NCI-H69 (cell line): Measurements from ENCODE around the gene CYP2C8.
"Not testable (repeated sequence)": the region's sequence is repeated elsewhere in the genome, so short reads cannot be mapped to it uniquely, and the experiment has no call there.

Experiments used
- DNase-seq: peaks from one replicate; lab custom pipeline; 2025; lab: John Stamatoyannopoulos, UW

Gene CYP2C8

DNA sequence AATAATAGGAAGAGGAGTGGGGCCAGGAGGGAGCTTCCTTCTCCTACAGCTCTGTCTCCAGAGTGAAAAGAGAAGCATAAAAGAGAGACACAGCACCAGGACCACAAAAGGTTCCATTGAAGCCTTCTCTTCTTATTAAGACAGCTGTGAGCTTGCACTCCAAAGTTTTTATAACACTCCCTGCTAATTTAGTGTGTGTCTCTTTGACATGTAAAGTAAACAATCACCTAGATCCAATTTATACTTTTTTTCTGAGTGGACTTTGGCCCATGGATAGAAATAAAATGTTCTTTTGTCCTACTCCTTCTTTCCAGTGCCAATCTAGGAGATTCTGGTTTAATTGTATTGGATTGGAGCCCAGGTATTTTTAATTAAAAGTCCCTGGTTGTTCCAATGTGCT lies at the start of gene CYP2C8:
TSS of gene CYP2C8 (minus strand) at position 212 of the 400 bp plus-strand sequence. CDS start at position 117, 95 bp downstream.
- DNase-seq = no peak

- DNase-seq = no peak
These were observed 47.6 kb upstream of the CYP2C8 start for GRCh38 chr10:95116869-95117269.

GRCh38 chr10:95110823-95111222 lies 41.5 kb upstream of the CYP2C8 start:
- not testable (repeated sequence) for DNase-seq

- no peak for DNase-seq
These were observed 28.5 kb upstream of the CYP2C8 start for GRCh38 chr10:95097805-95098204.

GRCh38 chr10:95096143-95096542 lies 26.8 kb upstream of the CYP2C8 start:
- no peak for DNase-seq

DNA sequence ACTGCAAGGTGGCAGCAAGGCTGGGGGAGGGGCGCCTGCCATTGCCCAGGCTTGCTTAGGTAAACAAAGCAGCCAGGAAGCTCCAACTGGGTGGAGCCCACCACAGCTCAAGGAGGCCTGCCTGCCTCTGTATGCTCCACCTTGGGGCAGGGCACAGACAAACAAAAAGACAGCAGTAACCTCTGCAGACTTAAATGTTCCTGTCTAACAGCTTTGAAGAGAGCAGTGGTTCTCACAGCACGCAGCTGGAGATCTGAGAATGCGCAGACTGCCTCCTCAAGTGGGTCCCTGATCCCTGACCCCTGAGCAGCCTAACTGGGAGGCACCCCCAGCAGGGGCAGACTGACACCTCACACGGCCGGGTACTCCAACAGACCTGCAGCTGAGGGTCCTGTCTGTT lies 10.3 kb upstream of the CYP2C8 start:
- DNase-seq = peak; percentile 14

DNA sequence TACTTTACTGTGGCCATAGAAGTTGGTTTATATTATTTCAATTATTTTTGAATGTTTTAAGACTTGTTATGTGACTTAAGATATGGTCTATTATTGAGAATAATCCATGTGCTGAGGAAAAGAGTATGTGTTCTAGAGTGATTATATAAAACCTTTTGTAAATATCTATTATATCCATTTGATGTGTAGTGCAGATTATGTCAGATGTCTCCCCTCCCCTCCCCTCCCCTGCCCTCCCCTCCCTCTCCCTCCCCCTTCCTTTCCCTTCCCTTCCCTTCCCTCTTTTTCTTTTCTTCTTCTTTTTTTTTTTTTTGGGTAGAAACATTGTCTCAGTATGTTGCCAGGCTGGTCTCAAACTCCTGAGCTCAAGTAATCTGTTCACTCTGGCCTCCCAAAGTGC lies 8.3 kb upstream of the CYP2C8 start:
- no peak for DNase-seq

GRCh38 chr10:95071107-95071660 lies 1.9 kb upstream of the CYP2C8 start:
- no peak for DNase-seq

DNA sequence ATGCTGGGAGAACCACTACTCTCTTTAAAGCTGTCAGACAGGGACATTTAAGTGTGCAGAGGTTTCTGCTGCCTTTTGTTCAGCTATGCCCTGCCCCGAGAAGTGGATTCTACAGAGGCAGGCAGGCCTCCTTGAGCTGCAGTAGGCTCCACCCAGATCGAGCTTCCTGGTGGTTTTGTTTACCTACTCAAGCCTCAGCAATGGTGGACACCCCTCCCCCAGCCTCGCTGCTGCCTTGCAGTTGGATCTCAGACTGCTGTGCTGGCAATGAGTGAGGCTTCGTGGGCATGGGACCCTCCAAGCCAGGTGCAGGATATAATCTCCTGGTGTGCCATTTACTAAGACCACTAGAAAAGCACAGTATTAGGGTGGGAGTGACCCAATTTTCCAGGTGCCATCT lies 5.2 kb downstream of the CYP2C8 start:
- DNase-seq = not testable (repeated sequence)

DNA sequence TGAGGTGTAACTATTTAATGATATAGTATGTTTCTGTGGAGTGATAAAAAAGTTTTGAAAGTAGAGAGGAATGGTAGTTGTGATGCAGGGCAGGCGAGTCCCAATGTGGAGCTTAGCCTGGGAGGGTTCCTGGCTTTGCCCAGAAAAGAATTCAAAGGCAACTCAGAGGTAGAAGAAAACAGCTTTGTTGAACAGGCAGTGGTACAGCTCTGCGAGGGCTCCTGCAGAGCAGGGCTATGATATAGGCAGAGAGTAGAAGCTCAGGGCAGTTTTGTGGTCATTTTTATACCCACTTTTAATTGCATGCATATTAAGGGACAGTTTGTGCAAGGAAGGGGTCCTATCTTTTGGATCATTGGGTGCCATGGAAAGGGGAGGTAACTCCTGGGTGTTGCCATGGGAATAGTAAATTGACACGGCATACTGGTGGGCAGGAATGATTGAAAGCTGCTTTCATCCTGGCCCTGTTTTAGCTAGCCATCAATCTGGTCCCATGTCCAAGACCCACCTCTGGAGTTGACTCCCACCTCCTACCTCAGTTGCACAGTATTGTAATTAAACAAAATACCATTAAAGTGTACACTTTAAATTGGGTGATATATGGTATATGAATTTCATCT lies 12.4 kb downstream of the CYP2C8 start:
- no peak for DNase-seq

DNA sequence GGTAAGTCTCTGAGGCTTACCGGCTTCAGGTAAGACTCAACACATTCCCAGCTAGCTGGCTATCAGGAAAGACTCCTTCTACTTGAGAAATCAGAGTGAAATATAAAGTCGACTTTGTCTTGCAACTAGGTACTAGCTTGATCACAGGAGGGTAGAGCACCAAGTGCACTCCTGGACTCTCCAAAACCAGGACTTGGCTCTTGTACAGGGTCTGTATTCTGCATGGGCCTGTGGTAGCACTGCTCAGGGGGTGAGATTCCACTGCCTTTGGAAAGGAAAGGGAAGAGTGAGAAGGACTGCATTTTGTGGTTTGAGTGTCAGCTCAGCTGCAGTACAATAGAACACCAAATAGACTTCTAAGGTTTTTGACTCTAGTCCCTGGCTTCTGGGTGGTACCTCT lies 19.4 kb downstream of the CYP2C8 start:
- DNase-seq = no peak

GRCh38 chr10:95048206-95048605 lies 21.1 kb downstream of the CYP2C8 start:
- no peak for DNase-seq

GRCh38 chr10:95039281-95039680 lies 30.0 kb downstream of the CYP2C8 start:
- DNase-seq = no peak

DNA sequence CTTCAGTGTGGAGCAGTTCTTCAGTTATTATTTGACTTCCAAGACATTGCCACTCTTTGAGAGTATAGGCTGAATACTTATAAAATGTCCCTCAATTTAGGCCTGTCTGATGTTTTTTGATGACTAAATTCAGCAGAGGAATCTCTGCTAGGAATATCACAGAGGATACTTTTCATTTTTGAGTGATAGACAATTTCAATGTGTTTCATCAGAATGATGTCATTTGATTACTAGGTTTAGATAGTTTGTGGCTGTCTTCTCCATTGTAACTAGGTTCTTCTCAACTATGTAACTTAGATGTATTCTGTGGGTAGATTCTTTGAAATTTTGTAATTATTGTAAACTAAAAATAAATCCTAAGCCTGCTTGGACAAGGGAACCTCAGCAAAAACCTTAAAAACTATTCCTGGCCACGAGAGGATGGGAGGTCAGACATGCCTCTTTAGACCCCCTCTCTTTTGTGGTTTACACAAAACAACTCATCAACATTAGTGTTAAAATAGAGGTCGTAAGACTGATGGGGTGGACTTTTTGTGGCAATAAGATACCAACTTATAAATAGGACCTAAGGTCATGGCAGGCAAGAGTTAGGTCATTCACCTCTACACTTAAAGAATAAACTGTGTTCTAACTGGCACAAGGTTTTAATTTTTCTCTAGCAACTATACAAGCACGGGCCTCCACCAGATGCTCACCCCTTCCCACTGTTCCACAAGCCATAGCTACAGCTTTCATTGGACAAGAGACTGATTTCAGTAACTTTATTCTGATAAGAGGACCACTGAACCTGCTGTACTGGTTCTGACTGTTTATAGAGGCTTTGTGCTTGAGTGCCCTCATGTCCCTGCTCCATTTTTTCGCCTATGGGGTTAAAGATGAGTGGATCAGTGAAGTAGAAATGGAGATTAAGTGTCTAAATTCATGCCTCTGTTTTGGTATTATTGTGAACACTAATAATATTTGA lies 33.7 kb downstream of the CYP2C8 start:
- no peak for DNase-seq

- no peak for DNase-seq
These were observed 34.9 kb downstream of the CYP2C8 start for GRCh38 chr10:95034401-95034800.

- DNase-seq = no peak
These were observed 37.6 kb downstream of the CYP2C8 start for GRCh38 chr10:95031656-95032055.

GRCh38 chr10:95026461-95026860 lies 42.8 kb downstream of the CYP2C8 start:
- DNase-seq = no peak

GRCh38 chr10:94997741-94998174 lies 71.5 kb downstream of the CYP2C8 start:
- DNase-seq = no peak

GRCh38 chr10:94992811-94993210 lies 76.5 kb downstream of the CYP2C8 start:
- DNase-seq = no peak

GRCh38 chr10:94991243-94991888 lies 77.9 kb downstream of the CYP2C8 start:
- no peak for DNase-seq

DNA sequence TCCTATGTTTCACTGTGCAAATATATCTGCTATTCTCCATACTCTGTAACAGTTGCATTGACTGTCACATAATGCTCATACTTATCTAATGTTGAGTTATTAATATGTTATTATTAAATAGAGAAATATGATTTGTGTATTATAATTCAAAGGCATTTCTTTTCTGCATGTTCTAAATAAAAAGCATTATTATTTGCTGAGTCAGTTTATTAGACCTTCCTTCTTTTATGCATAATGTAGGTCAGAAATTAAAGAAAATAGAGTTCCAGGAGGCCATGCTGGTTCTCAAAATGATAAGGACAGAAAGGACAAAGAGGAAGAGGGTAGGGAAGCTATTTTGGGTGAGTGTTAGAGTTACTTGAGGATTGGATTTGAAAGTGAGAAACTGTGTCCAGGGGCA lies 80.1 kb downstream of the CYP2C8 start:
- DNase-seq = no peak
